ENCODE results near the gene SND1. TPM values are rescaled to one million over a fixed set of nuclear protein-coding genes. Genes with fewer than 3 reads are reported as not detected.

Gene SND1
- total RNA-seq, 2 donors from 2014 or later, result 91.0 to 111 TPM

DNA sequence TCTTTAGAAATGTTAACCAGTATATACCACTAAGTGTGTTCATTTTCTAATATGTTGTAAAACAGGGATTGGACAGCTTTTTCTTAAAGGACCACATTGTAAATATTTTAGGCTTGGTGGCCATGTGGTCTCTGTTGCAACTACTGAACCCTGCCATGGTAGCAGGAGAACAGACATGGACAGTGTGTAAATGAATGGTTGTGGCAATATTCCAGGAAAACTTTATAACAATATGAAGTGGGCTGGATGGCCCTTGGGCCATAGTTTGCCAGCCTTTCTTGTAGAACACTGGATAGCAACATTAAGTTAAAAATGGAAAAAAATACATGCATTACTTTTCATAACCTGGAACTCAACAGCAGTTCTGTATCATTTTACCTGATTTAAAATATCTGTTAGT, 61.0 kb downstream of the SND1 start:
- no peak overlapping the region for H3K27ac ChIP-seq

DNA sequence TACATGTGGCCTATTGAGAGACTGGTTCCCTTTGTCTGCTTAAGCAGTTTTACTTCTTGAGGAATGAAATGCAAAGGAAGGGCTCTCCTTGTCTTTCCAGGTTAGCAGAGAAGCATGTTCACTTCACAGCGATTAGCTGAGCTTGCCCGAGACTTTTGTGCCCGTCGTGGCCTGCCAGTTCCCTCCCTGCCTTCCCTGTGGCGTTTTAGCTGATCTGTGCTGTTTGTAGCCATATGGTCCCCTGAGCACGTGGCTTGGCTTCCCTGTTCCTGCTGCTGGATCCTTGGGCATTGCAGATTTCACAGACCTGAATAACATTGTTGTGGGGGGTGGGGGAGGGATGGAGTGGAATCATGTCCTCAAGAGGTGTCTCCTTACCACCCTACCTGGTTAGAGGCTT, 61.8 kb downstream of the SND1 start:
- H3K27ac ChIP-seq, result no peak overlapping the region
- DNase-seq (ENCODE audit: low spot score), result no peak
- H3K4me1 ChIP-seq (ENCODE audit: control insufficient read depth in 1 of 2, low read depth in 2 of 2), result no peaks in the 10 kb centered on the region
- TF ChIP-seq CTCF (IDR thresholded peaks at IDR 0.05), result no peak
- H3K27me3 ChIP-seq (replicated peaks; ENCODE audit: insufficient read depth), result no peaks in the 10 kb centered on the region
- no peak for ATAC-seq (ENCODE audit: insufficient number of reproducible peaks, low FRiP score, low read depth)
- no peaks in the 10 kb centered on the region for H3K9me3 ChIP-seq
- no peak overlapping the region for H3K4me3 ChIP-seq
- no peaks in the 10 kb centered on the region for H3K36me3 ChIP-seq

More for the DNA sequence above, 61.0 kb downstream of the SND1 start:
- Histone ChIP-seq H3K36me3 (no peaks in the 10 kb centered on the region), H3K4me3 (no peak overlapping the region), H3K27me3 (replicated peaks; ENCODE audit: insufficient read depth) (no peaks in the 10 kb centered on the region), H3K9me3 (no peaks in the 10 kb centered on the region), H3K4me1 (ENCODE audit: control insufficient read depth in 1 of 2, low read depth in 2 of 2) (peaks cover 0 to under 1% of the 10 kb centered on the region in 2 donors)
- DNase-seq (ENCODE audit: low spot score) (no peak), ATAC-seq (ENCODE audit: insufficient number of reproducible peaks, low FRiP score, low read depth) (no peak)
- TF ChIP-seq CTCF (IDR thresholded peaks at IDR 0.05), result no peak

- no peak overlapping the region for H3K27ac ChIP-seq
- no peaks in the 10 kb centered on the region for H3K36me3 ChIP-seq
- no peaks in the 10 kb centered on the region for H3K27me3 ChIP-seq (replicated peaks; ENCODE audit: insufficient read depth)
- H3K4me1 ChIP-seq (ENCODE audit: control insufficient read depth in 1 of 2, low read depth in 2 of 2), result no peaks in the 10 kb centered on the region
- no peak overlapping the region for H3K4me3 ChIP-seq
- DNase-seq (ENCODE audit: low spot score) (no peak), ATAC-seq (ENCODE audit: insufficient number of reproducible peaks, low FRiP score, low read depth) (no peak)
- TF ChIP-seq CTCF (IDR thresholded peaks at IDR 0.05), result no peak
- H3K9me3 ChIP-seq, result no peaks in the 10 kb centered on the region
Measured at GRCh38 chr7:127715272-127715671, 63.3 kb downstream of the SND1 start.

GRCh38 chr7:127715901-127716300, 63.9 kb downstream of the SND1 start:
- Histone ChIP-seq H3K4me3 (no peak overlapping the region), H3K36me3 (peaks cover 2% of the 10 kb centered on the region), H3K27ac (no peak overlapping the region), H3K27me3 (replicated peaks; ENCODE audit: insufficient read depth) (no peaks in the 10 kb centered on the region), H3K9me3 (no peaks in the 10 kb centered on the region), H3K4me1 (ENCODE audit: control insufficient read depth in 1 of 2, low read depth in 2 of 2) (no peaks in the 10 kb centered on the region)
- TF ChIP-seq CTCF (IDR thresholded peaks at IDR 0.05), result no peak
- no peak for ATAC-seq (ENCODE audit: insufficient number of reproducible peaks, low FRiP score, low read depth)
- no peak for DNase-seq (ENCODE audit: low spot score)

GRCh38 chr7:127717502-127718339, 65.7 kb downstream of the SND1 start:
- H3K27ac ChIP-seq, result no peak overlapping the region
- ATAC-seq (ENCODE audit: insufficient number of reproducible peaks, low FRiP score, low read depth) (no peak), DNase-seq (ENCODE audit: low spot score) (no peak)
- no peaks in the 10 kb centered on the region for H3K27me3 ChIP-seq (replicated peaks; ENCODE audit: insufficient read depth)
- H3K4me1 ChIP-seq (ENCODE audit: control insufficient read depth in 1 of 2, low read depth in 2 of 2), result no peaks in the 10 kb centered on the region
- TF ChIP-seq CTCF (IDR thresholded peaks at IDR 0.05), result no peak
- H3K36me3 ChIP-seq, result peaks cover 10% of the 10 kb centered on the region
- no peak overlapping the region for H3K4me3 ChIP-seq
- H3K9me3 ChIP-seq, result no peaks in the 10 kb centered on the region
